ENCODE data around the gene GRP.

GRP gene

DNA sequence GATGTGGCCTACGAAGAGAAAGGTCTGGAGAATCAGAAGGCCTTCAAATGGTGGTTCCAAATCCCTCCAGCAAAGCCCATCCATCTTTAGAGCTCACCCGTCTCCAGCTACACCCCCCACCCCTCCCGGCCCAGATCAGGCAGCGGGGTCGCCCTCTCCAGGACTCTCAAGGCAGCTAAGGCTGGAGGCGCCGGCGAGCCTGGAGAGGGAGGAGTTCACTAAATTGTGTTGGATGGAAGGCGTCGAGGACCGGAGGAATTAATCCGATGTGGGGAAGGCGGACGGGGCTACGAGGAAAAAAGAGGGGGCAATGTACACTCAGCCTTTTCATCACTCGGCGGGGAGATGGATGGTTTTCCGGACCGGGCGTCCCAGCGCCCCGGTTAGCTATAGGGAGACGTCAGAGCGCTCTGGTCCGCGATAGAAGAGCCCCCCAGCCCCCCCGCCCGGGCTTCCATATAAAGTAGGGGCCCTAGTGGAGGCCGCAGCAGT, at the start of gene GRP:
Gene GRP (plus strand): TSS at position 487 of the 492 bp plus-strand sequence. CDS start 108 bp downstream, outside the sequence.
- no peak for DNase-seq

DNA sequence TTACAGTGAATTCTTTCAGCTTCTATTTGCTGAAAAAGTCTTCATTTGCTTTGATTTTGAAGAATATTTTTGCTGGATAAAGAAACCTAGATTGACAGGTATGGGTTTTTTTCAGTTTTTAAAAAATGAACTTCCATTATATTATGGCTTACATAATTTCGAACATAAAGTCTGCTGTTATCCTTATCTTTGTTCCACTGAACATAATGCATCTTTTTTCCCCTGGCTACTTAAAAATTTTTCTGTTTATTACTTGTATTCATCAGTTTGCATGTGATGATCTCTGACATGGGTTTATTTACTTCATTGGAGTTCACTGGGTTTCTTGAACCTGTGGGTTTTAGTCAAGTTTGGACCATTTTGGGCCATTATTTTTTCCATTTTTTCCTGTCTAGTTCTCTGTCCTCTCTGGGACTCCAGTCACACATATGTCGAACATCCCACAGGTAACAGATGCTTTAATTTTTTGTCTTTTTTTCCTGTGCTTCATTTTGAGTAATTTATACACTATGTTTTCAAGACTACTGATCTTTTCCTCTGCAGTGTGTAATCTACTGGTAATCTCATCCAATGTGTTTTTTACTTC, 47.2 kb upstream of the GRP start:
- peak; percentile 6 for DNase-seq

GRCh38 chr18:59177485-59177884, 42.5 kb upstream of the GRP start:
- no peak for DNase-seq

DNA sequence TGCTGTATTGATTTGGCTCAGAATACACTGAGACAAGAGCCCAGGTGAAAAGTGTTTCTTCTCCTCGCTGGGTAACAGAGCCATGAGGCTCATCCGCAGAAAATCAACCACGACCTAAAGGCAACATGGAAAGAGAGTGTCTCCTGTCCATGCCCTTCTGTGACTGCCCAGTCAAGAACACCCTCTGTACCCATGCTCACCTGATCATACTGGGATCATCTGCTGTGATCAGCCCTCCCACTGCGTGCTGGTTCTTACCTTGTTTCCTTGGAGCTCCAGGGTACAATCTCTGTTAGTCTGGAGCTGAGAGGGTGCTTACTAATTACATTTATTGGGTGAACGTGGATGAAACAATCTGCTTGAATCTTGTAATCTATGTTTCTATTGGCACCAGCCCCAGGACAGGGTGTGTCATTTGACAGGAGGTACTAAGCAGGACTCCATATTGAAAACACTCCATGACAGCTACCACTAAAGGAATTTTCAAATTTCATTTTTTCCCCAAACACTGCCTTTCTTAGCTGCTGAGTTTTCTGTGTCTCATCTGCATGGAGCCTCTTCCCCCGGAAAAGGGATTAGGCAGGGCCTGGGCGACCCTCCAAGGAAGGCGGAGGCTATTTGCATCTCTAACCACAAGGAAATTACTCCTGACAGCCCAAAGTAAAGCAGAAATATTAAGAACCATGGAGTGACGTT, 39.7 kb upstream of the GRP start:
- DNase-seq: no peak

- DNase-seq: no peak
These were observed 37.3 kb upstream of the GRP start for GRCh38 chr18:59182673-59183072.

- no peak for DNase-seq
These were observed 30.9 kb upstream of the GRP start for GRCh38 chr18:59189008-59189407.

DNA sequence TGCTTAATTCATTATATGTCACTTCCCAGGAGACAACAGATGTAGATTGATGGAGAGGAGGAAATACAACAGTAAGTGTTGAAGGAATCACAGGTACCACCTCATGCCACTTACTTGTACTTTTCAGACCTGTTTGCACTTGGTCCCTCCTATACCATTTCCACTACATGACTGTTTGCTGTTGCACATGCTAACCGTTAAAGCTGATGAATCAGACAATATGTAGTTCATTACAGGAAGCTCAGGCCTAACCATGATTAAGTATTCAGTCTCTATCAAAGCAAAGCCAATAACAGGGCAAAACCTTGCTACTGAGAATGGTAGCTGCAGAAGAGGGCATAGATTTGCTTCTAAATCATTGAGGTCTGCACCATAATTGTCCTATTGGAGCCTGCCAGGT, 30.2 kb upstream of the GRP start:
- DNase-seq: no peak

DNA sequence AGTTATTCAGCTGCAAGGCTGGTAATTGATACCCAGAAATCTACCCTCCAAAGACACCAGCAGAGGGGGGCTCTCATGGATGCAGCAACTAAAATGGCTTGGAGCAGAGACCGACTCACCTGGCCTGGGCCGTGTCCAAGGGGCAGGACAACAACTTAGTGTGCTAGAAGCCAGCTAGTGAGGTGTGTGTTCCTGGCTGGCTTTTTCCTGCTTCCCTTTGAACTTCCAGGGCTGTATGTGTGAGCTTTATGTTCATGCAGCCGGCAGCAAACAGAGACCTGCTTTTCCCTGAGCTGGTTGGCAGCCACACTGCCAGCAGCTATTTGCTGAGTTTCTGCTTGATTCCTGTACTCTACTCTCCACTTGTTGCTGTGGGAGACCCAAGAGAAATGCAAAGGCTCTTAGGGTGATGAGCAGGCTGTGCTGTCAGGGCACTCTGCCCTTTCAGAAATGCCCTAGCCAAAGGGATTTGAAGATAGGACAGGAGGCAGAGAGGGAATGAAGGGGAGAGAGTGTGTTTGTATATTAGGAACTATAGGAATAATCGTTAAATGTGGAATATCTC, 23.7 kb upstream of the GRP start:
- DNase-seq: no peak

- DNase-seq: no peak
These were observed 22.3 kb upstream of the GRP start for GRCh38 chr18:59197636-59198035.

DNA sequence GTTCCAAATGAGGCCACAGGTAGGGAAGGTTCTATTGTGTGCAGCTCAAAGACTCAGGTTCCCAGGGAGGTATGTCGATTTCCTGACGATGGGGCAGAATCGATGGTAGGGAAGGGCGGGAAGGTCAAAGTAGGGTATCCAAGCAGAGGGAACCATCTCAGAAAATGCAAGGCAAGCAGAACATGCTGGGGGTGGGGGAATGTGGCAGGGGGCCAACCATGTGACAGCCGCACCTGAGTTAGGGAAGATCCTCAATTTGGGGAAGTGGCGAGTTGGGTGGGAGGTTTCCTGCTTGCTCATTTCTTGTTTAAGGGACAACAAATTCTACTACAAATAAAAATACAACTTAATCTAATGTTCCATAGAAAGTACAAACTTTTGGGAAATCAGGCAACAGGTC, 21.7 kb upstream of the GRP start:
- no peak for DNase-seq

GRCh38 chr18:59200787-59201186, 19.2 kb upstream of the GRP start:
- no peak for DNase-seq

DNA sequence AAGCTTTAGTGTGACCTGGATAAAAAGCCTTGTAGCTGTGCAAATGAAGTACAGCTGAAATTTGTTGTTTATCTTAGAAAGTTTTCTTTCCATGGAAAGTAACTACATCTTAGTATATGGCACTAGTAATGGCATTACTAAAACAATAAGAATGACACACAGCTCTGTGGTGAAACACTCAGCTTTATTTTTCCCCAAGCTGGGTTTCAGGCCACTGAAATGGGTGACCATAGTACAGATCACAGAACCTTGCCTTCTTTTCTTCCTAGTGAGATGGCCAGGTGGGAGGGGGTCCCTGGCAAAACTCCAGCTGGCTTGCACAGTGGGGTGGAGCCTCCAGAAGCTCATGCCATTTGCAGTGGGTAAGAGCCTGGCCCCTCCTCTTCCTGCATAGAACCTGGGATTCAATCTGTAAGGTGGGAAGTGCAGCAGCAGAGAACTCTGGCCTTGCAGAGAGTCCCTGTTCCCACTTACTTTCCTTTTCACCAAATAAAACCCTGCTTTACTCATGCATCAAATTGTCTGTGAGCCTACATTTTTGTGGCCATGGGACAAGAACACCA, 17.6 kb upstream of the GRP start:
- DNase-seq: no peak

DNA sequence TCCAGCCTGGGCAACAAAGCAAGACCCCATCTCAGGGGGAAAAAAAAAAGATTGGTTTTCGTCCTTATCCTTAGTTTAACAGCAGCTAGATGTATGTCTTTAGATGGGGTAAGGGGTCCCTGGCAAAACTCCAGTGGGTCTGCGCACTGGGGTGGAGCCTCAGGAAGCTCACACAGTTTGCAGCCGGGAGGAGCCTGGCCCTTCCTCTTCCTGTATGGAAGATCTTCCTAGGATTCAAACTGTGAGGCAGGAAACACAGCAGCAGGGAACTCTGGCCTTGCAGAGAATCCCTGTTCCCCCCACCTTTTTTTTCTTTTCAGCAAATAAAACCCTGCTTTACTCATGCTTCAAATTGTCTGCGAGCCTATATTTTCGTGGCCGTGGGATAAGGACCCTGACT, 12.5 kb upstream of the GRP start:
- DNase-seq: no peak

DNA sequence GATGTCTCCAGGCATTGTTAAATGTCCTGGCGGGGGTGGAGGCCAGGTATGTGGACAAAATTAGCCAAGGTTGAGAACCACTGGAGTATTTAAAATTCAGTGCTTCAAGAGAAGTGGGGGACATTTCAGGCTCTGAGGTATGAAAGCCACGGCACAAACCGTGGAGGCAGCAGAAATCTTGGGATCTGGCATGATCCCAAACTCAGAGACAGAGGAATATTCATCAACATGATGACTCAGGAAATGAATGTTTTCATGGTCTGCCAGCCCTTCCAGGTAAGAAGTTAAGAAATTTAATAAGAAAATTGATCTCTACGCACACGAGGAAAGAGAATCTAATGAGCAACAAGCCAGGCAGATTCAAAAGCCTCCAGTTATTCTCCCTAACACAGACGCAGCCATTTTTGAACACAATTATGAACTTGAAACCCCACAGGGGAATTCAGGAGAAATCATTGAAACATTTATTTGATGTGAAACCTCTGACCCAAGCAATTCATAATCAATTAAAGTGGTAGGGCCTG, 11.3 kb upstream of the GRP start:
- DNase-seq: no peak

- DNase-seq: no peak
These were observed 9.7 kb upstream of the GRP start for GRCh38 chr18:59210299-59210698.

DNA sequence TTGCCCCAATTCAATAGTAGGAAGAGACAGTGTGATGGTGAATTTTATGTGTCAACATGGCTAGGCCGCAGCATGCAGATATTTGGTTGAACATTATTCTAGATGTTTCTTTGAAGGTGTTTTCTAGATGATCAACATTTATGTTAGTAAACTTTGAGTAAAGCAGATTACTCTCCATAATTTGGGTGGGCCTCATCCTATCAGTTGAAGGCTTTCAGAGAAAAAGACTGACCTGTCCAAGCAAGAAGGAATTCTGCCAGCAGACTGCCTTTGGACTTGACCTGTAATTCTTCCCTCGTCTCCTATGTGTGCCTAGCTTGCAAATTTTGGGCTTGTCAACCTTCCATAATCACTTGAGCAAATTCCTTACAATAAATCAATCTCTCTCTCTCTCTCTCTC, 8.3 kb upstream of the GRP start:
- no peak for DNase-seq

- no peak for DNase-seq
These were observed 1.9 kb upstream of the GRP start for GRCh38 chr18:59218018-59218417.

GRCh38 chr18:59220164-59220783, 316 bp downstream of the GRP start:
- DNase-seq: no peak

DNA sequence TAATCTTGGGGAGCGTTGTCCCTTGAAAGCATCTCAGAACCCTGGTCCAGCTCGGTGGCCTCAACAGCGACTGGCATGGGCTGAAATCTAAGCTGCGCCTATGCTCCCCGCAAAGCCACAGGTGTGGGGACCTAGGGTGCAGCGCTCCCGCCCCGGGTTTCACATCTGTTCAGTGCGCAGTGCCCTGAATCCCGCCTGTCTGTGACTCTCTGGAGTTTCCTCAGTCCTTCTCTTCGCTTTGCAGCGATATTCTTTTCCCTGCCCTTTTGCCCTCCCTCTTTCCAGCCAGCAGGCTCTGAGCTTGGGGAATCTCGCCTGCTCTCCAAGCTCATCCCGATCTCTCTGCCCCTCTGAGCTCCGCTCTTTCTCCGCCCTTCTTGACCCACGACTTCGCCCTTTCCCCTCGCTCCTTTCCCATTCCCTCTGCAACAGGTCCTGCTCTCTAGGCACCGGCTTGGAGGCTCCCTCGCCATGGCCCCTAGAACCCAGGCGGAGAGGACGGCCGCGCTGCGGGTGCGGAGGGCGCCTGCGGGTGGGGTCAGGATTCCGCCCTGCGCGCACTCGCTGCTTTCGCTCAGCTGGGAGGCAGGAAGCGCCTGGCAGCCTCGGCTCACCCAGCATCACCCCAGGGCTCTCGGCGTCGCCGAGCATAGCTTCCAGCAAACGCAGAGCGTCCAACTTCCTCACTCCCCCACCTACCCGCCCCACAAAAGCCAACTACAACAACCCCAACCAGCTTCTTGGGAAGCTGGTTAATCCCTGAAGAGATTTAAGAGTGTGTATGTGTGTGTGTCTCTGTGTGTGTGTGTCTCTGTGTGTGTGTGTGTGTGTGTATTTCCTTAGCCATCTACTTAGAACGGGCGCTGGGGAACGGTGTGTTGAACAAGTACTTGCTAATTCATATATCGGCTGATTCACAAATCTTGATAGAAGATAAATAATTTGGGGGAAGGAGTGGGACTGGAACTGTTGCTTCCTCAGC, 1.1 kb downstream of the GRP start:
- DNase-seq: no peak

DNA sequence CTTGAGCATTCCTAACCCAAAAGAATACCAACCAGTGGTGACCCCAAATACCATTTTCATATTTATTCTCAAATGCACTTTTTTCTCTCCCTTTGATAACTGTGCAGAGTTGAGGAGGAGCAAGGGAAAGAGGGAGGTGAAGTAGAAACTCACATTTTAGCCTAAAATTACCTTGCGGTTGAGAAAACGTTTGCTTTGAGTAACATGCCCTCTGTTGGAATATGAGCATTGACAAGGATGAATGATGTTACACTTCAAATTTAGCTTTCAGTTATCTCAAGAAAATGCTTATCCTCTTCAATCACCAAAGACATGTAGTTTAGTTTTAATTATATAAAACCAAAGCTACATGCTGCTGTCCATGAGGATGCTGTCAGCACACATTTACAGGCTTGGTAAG, 2.4 kb downstream of the GRP start:
- no peak for DNase-seq

DNA sequence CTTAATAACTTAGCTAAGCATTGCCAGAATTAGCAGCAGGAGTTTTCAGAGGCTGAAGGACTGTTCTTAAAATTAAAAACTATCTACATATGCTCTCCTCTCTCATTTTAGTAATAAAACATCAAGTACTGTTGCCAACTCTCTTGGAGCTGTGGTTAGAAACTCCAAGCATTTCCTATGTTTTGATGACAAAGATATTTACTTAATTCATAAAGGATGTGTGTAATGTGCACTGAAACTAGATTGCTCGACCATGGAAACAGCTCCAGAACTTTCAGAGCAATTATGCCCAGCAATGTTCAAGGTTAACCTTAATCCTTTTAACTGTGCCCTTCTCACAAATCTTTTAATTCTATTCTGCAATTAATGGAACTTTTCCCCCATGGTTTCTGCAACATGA, 8.4 kb downstream of the GRP start:
- no peak for DNase-seq

DNA sequence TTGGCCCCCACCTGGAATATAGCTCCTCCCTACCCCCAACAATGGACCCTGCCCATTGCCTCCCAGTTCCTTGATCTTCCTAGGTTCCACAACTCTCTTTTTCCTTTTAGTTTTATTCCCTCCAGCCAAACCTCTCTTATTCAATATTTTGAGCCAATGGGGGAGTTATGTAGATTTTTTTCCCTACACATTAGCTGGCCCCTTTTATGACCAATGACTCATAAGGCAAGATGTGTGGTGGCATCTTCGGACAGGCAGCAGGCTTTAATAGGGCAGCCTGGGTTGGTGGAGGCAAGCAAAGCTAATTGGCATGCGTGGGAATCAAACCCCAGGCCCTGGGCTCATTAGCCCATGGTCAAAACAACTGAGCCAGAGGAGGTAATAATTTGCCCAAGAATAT, 9.2 kb downstream of the GRP start:
- DNase-seq: no peak
